NB4 (cell line): ENCODE measurements around the gene PPP2R5D.

Experiments used
- POLR2A ChIP-seq: IDR thresholded peaks from 2 replicates; pipeline ENCODE4 v1.6.1; 2011; ENCODE audit warnings: mild to moderate bottlenecking; ENCODE audit not compliant: insufficient read length; ENCODE audit errors: extremely low read depth
- TF ChIP-seq, protein P1 (sequence below): IDR thresholded peaks from one replicate; pipeline ENCODE4 v1.5.1; 2012; ENCODE audit warnings: low read depth, low read length

GRCh38 chr6:43019152-43019551, 34.8 kb downstream of the PPP2R5D start:
- TF ChIP-seq, protein P1, sequence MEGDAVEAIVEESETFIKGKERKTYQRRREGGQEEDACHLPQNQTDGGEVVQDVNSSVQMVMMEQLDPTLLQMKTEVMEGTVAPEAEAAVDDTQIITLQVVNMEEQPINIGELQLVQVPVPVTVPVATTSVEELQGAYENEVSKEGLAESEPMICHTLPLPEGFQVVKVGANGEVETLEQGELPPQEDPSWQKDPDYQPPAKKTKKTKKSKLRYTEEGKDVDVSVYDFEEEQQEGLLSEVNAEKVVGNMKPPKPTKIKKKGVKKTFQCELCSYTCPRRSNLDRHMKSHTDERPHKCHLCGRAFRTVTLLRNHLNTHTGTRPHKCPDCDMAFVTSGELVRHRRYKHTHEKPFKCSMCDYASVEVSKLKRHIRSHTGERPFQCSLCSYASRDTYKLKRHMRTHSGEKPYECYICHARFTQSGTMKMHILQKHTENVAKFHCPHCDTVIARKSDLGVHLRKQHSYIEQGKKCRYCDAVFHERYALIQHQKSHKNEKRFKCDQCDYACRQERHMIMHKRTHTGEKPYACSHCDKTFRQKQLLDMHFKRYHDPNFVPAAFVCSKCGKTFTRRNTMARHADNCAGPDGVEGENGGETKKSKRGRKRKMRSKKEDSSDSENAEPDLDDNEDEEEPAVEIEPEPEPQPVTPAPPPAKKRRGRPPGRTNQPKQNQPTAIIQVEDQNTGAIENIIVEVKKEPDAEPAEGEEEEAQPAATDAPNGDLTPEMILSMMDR: no peak
- no peak for TF ChIP-seq POLR2A
